Vagina (tissue), 2 donors: ENCODE results near the gene MRPL37. TPM values are rescaled to one million over a fixed set of nuclear protein-coding genes. Genes with fewer than 3 reads are reported as not detected.

Source experiments
- DNase-seq, 2 donors: peaks; one replicate each; pipeline ENCODE4 v3.0.0-alpha.2; 2017; ENCODE audit errors: extremely low spot score in 2 of 2
- H3K27ac ChIP-seq: fragments of 200-600 bp; sonication (generic); one replicate; pipeline ENCODE4 v1.5.1; 2019
- H3K27me3 ChIP-seq: fragments of 200-600 bp; sonication (generic); one replicate; pipeline ENCODE4 v1.5.1; 2019
- H3K36me3 ChIP-seq, 2 donors: fragments of 200-600 bp; sonication (generic); one replicate each; pipeline ENCODE4 v1.5.1; 2017 to 2019
- H3K4me1 ChIP-seq: fragments of 200-600 bp; sonication (generic); one replicate; pipeline ENCODE4 v1.5.1; 2019
- H3K4me3 ChIP-seq, 2 donors: fragments of 200-600 bp; sonication (generic); 1 replicate in 1 of 2; 2 replicates in 1 of 2; pipeline ENCODE4 v1.5.1; 2016 to 2019
- H3K9me3 ChIP-seq: fragments of 200-600 bp; sonication (generic); one replicate; pipeline ENCODE4 v1.5.1; 2019
- CTCF ChIP-seq, 3 experiments: fragments of 450-650 bp in 2 of 3; fragments of 200-600 bp in 1 of 3; sonication (generic) in 1 of 3; IDR thresholded peaks; one replicate each; pipeline ENCODE4 v1.5.1; 2017 to 2019; ENCODE audit warnings: antibody characterized with exemption in 3 of 3, mild to moderate bottlenecking in 2 of 3, moderate library complexity in 2 of 3
- POLR2A ChIP-seq, 2 donors: fragments of 450-650 bp; IDR thresholded peaks; one replicate each; pipeline ENCODE4 v1.6.1; 2017; ENCODE audit warnings: antibody characterized with exemption in 2 of 2, mild to moderate bottlenecking in 2 of 2, moderate library complexity in 2 of 2
- POLR2AphosphoS5 ChIP-seq, 2 donors: sonication (generic); formaldehyde crosslinking; IDR thresholded peaks; one replicate each; pipeline ENCODE4 v1.9.0; 2017; ENCODE audit warnings: antibody characterized with exemption in 2 of 2, mild to moderate bottlenecking in 2 of 2, low read depth in 1 of 2; ENCODE audit not compliant: insufficient read depth in 1 of 2
- intact Hi-C: fragments of 100-400 bp; cut with DNase I; formaldehyde crosslinking; loops from one replicate; pipeline ENCODE4 v1.15.1; 2023
- total RNA-seq: library from RNA; depleted of rRNA; stranded (reverse); fragments of >200 nt; gene quantifications from one replicate; pipeline ENCODE4 v1.2.3, GENCODE V29; 2016

The MRPL37 gene
- total RNA-seq, 1 donor from 2014 or later: 45.9 TPM

- intact Hi-C loops: no loop called here
- no peak overlapping the region for H3K27ac ChIP-seq
- TF ChIP-seq POLR2AphosphoS5 (IDR thresholded peaks at IDR 0.05; ENCODE audit: insufficient read depth in 1 of 2, low read depth in 1 of 2) (peak in 1 of 2 donors; percentile 53), POLR2A (IDR thresholded peaks at IDR 0.05) (no peak), CTCF (IDR thresholded peaks at IDR 0.05) (no peak)
Observed at GRCh38 chr1:54167422-54168139, 32.4 kb upstream of the MRPL37 start.

GRCh38 chr1:54168206-54168965 is 31.6 kb upstream of the MRPL37 start:
- no peak for DNase-seq
- Histone ChIP-seq H3K27ac (no peak overlapping the region), H3K27me3 (no peaks in the 10 kb centered on the region), H3K36me3 (no peaks in the 10 kb centered on the region), H3K4me3 (no peak overlapping the region), H3K9me3 (no peaks in the 10 kb centered on the region), H3K4me1 (peaks cover 5% of the 10 kb centered on the region)
- TF ChIP-seq POLR2AphosphoS5 (IDR thresholded peaks at IDR 0.05; ENCODE audit: insufficient read depth in 1 of 2, low read depth in 1 of 2) (no peak), CTCF (IDR thresholded peaks at IDR 0.05) (no peak)
- intact Hi-C loops: no loop called here

More at GRCh38 chr1:54167422-54168139, 32.4 kb upstream of the MRPL37 start:
- Histone ChIP-seq H3K27me3 (no peaks in the 10 kb centered on the region), H3K36me3 (no peaks in the 10 kb centered on the region), H3K4me1 (peaks cover 5% of the 10 kb centered on the region), H3K4me3 (no peak overlapping the region), H3K9me3 (no peaks in the 10 kb centered on the region)
- no peak for DNase-seq

- no peak for DNase-seq
- H3K9me3 ChIP-seq: no peaks in the 10 kb centered on the region
- intact Hi-C loops: no loop called here
Observed at GRCh38 chr1:54169068-54169467, 30.9 kb upstream of the MRPL37 start.

GRCh38 chr1:54171016-54171415 is 29.0 kb upstream of the MRPL37 start:
- no peaks in the 10 kb centered on the region for H3K9me3 ChIP-seq
- H3K4me1 ChIP-seq: peaks cover 5% of the 10 kb centered on the region
- no peak overlapping the region for H3K27ac ChIP-seq
- H3K4me3 ChIP-seq: no peak overlapping the region
- DNase-seq: no peak
- TF ChIP-seq POLR2A (IDR thresholded peaks at IDR 0.05): no peak
- TF ChIP-seq POLR2AphosphoS5 (IDR thresholded peaks at IDR 0.05; ENCODE audit: insufficient read depth in 1 of 2, low read depth in 1 of 2): no peak
- no peak for TF ChIP-seq CTCF (IDR thresholded peaks at IDR 0.05)
- no peaks in the 10 kb centered on the region for H3K27me3 ChIP-seq
- intact Hi-C loops: no loop called here
- no peaks in the 10 kb centered on the region for H3K36me3 ChIP-seq

More at GRCh38 chr1:54169068-54169467, 30.9 kb upstream of the MRPL37 start:
- no peak overlapping the region for H3K4me3 ChIP-seq
- H3K27ac ChIP-seq: no peak overlapping the region
- H3K27me3 ChIP-seq: no peaks in the 10 kb centered on the region
- TF ChIP-seq POLR2AphosphoS5 (IDR thresholded peaks at IDR 0.05; ENCODE audit: insufficient read depth in 1 of 2, low read depth in 1 of 2) (no peak), POLR2A (IDR thresholded peaks at IDR 0.05) (no peak), CTCF (IDR thresholded peaks at IDR 0.05) (no peak)
- H3K4me1 ChIP-seq: peaks cover 5% of the 10 kb centered on the region
- H3K36me3 ChIP-seq: no peaks in the 10 kb centered on the region

GRCh38 chr1:54171606-54172005 is 28.4 kb upstream of the MRPL37 start:
- Histone ChIP-seq H3K27me3 (no peaks in the 10 kb centered on the region), H3K36me3 (no peaks in the 10 kb centered on the region), H3K9me3 (no peaks in the 10 kb centered on the region), H3K4me1 (peaks cover 5% of the 10 kb centered on the region), H3K27ac (no peak overlapping the region), H3K4me3 (no peak overlapping the region)
- TF ChIP-seq POLR2A (IDR thresholded peaks at IDR 0.05): no peak
- no peak for TF ChIP-seq POLR2AphosphoS5 (IDR thresholded peaks at IDR 0.05; ENCODE audit: insufficient read depth in 1 of 2, low read depth in 1 of 2)
- TF ChIP-seq CTCF (IDR thresholded peaks at IDR 0.05): no peak
- intact Hi-C loops: no loop called here
- DNase-seq: no peak
